Measurements from ENCODE around the gene KAT8. TPM values are rescaled to one million over a fixed set of nuclear protein-coding genes. Genes with fewer than 3 reads are reported as not detected.

KAT8 gene
- total RNA-seq, 2 donors from 2014 or later = 51.0 to 55.8 TPM

GRCh38 chr16:31120129-31120528 lies 2.7 kb downstream of the KAT8 start:
- no peaks in the 10 kb centered on the region for H3K4me1 ChIP-seq (ENCODE audit: control insufficient read depth, insufficient read depth, low read length)
- H3K27me3 ChIP-seq (ENCODE audit: control insufficient read depth, insufficient read depth, low read length, poor library complexity, severe bottlenecking) = no peaks in the 10 kb centered on the region
- Mint-ChIP-seq H3K27ac (no peak overlapping the region), H3K9me3 (no peaks in the 10 kb centered on the region), H3K4me1 (peaks cover 7% of the 10 kb centered on the region), H3K4me3 (no peak overlapping the region), H3K36me3 (ENCODE audit: low read depth) (peaks cover 38% of the 10 kb centered on the region), H3K27me3 (ENCODE audit: insufficient read depth) (no peaks in the 10 kb centered on the region)
- WGBS, 2 experiments (ENCODE audit: insufficient coverage in 1 of 2, insufficient read length in 1 of 2) = 96 to 97% methylated on average over 16 of the region's 16 CpGs
- H3K27ac ChIP-seq (ENCODE audit: low read depth, low read length) = no peak overlapping the region
- H3K4me3 ChIP-seq (ENCODE audit: low read length) = no peak overlapping the region
- no peak overlapping the region for H3K9ac ChIP-seq (ENCODE audit: extremely low read depth, low read length, poor library complexity, severe bottlenecking)
- no peak for DNase-seq
- TF ChIP-seq, protein P1, sequence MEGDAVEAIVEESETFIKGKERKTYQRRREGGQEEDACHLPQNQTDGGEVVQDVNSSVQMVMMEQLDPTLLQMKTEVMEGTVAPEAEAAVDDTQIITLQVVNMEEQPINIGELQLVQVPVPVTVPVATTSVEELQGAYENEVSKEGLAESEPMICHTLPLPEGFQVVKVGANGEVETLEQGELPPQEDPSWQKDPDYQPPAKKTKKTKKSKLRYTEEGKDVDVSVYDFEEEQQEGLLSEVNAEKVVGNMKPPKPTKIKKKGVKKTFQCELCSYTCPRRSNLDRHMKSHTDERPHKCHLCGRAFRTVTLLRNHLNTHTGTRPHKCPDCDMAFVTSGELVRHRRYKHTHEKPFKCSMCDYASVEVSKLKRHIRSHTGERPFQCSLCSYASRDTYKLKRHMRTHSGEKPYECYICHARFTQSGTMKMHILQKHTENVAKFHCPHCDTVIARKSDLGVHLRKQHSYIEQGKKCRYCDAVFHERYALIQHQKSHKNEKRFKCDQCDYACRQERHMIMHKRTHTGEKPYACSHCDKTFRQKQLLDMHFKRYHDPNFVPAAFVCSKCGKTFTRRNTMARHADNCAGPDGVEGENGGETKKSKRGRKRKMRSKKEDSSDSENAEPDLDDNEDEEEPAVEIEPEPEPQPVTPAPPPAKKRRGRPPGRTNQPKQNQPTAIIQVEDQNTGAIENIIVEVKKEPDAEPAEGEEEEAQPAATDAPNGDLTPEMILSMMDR (conservative IDR thresholded peaks at IDR 0.05) = no peak
- H3K36me3 ChIP-seq (ENCODE audit: control insufficient read depth, insufficient read depth, low read length) = peaks cover 37% of the 10 kb centered on the region
- no peaks in the 10 kb centered on the region for H3K9me3 ChIP-seq (ENCODE audit: control insufficient read depth, low read length)

- Histone ChIP-seq H3K9me3 (ENCODE audit: control insufficient read depth, low read length) (no peaks in the 10 kb centered on the region), H3K4me1 (ENCODE audit: control insufficient read depth, insufficient read depth, low read length) (no peaks in the 10 kb centered on the region), H3K27ac (ENCODE audit: low read depth, low read length) (no peak overlapping the region), H3K36me3 (ENCODE audit: control insufficient read depth, insufficient read depth, low read length) (peaks cover 26% of the 10 kb centered on the region), H3K27me3 (ENCODE audit: control insufficient read depth, insufficient read depth, low read length, poor library complexity, severe bottlenecking) (no peaks in the 10 kb centered on the region), H3K4me3 (ENCODE audit: low read length) (no peak overlapping the region), H3K9ac (ENCODE audit: extremely low read depth, low read length, poor library complexity, severe bottlenecking) (no peak overlapping the region)
- Mint-ChIP-seq H3K4me1 (no peaks in the 10 kb centered on the region), H3K27ac (no peak overlapping the region), H3K27me3 (ENCODE audit: insufficient read depth) (no peaks in the 10 kb centered on the region), H3K9me3 (no peaks in the 10 kb centered on the region), H3K36me3 (ENCODE audit: low read depth) (peaks cover 29% of the 10 kb centered on the region), H3K4me3 (no peak overlapping the region)
- no peak for DNase-seq
- WGBS, 2 experiments (ENCODE audit: insufficient coverage in 1 of 2, insufficient read length in 1 of 2) = 94 to 100% methylated on average over 3 of the region's 3 CpGs
- TF ChIP-seq, protein P1 (conservative IDR thresholded peaks at IDR 0.05) = no peak
Measured at GRCh38 chr16:31125844-31126243, 8.4 kb downstream of the KAT8 start.

- Mint-ChIP-seq H3K27ac (no peak overlapping the region), H3K9me3 (no peaks in the 10 kb centered on the region), H3K36me3 (ENCODE audit: low read depth) (peaks cover 23% of the 10 kb centered on the region), H3K4me3 (no peak overlapping the region), H3K4me1 (peaks cover 5% of the 10 kb centered on the region), H3K27me3 (ENCODE audit: insufficient read depth) (no peaks in the 10 kb centered on the region)
- TF ChIP-seq, protein P1 (conservative IDR thresholded peaks at IDR 0.05) = no peak
- Histone ChIP-seq H3K9me3 (ENCODE audit: control insufficient read depth, low read length) (no peaks in the 10 kb centered on the region), H3K9ac (ENCODE audit: extremely low read depth, low read length, poor library complexity, severe bottlenecking) (no peak overlapping the region), H3K27me3 (ENCODE audit: control insufficient read depth, insufficient read depth, low read length, poor library complexity, severe bottlenecking) (no peaks in the 10 kb centered on the region), H3K27ac (ENCODE audit: low read depth, low read length) (no peak overlapping the region), H3K4me3 (ENCODE audit: low read length) (no peak overlapping the region), H3K36me3 (ENCODE audit: control insufficient read depth, insufficient read depth, low read length) (peaks cover 23% of the 10 kb centered on the region), H3K4me1 (ENCODE audit: control insufficient read depth, insufficient read depth, low read length) (no peaks in the 10 kb centered on the region)
- DNase-seq = no peak
- 88 to 97% methylated on average over 13 of the region's 13 CpGs for WGBS, 2 experiments (ENCODE audit: insufficient coverage in 1 of 2, insufficient read length in 1 of 2)
Measured at GRCh38 chr16:31127182-31127581, 9.7 kb downstream of the KAT8 start.

Data from endodermal cell (in vitro differentiated cells).